ENCODE measurements around the gene MRPS18B. TPM values are rescaled to one million over a fixed set of nuclear protein-coding genes. Genes with fewer than 3 reads are reported as not detected.

The MRPS18B gene
- total and polyA plus RNA-seq, 2 of the 13 experiments (the other 11 are each of a cell fraction or from before 2014, with no cell fraction given), result 125 to 131 TPM

GRCh38 chr6:30654798-30655742, 37.4 kb downstream of the MRPS18B start (continued):
- TF ChIP-seq ZFP36 (IDR thresholded peaks at IDR 0.05; ENCODE audit: borderline replicate concordance, low read depth, low read length, partially characterized antibody), result no peak
- TF ChIP-seq ZNF282 (IDR thresholded peaks at IDR 0.05; ENCODE audit: partially characterized antibody), result no peak
- no peak for TF ChIP-seq NAIF1 (CRISPR knock-in tag; IDR thresholded peaks at IDR 0.05; ENCODE audit: borderline replicate concordance)
- TF ChIP-seq SRY (CRISPR knock-in tag; IDR thresholded peaks at IDR 0.05), result peak; percentile 66; the same call in 1 of the 2 replicates
- peak; percentile 75; the same call in 1 of the 2 replicates for TF ChIP-seq THAP9 (CRISPR knock-in tag; IDR thresholded peaks at IDR 0.05; ENCODE audit: borderline replicate concordance)
- TF ChIP-seq ZNF207 (IDR thresholded peaks at IDR 0.05; ENCODE audit: borderline replicate concordance), result no peak
- TF ChIP-seq BATF2 (CRISPR knock-in tag; IDR thresholded peaks at IDR 0.05), result no peak
- TF ChIP-seq ZNF605 (CRISPR knock-in tag; IDR thresholded peaks at IDR 0.05), result peak; percentile 90
- no peak for TF ChIP-seq MTF2 (CRISPR knock-in tag; IDR thresholded peaks at IDR 0.05; ENCODE audit: borderline replicate concordance)
- no peak for TF ChIP-seq GRHL1 (CRISPR knock-in tag; conservative IDR thresholded peaks at IDR 0.05)
- no peak for TF ChIP-seq PLRG1 (conservative IDR thresholded peaks at IDR 0.05)
- TF ChIP-seq CBX1 (IDR thresholded peaks at IDR 0.05; ENCODE audit: low read depth), result peak; percentile 65
- TF ChIP-seq SP4 (CRISPR knock-in tag; IDR thresholded peaks at IDR 0.05), result peak; percentile 35; the same call in 1 of the 2 replicates
- TF ChIP-seq ZBTB37 (CRISPR knock-in tag; IDR thresholded peaks at IDR 0.05), result no peak
- no peak for TF ChIP-seq ZNF383 (CRISPR knock-in tag; IDR thresholded peaks at IDR 0.05; ENCODE audit: borderline replicate concordance)
- no peak; the same call in 1 of the 2 replicates for TF ChIP-seq PAX8 (CRISPR knock-in tag; IDR thresholded peaks at IDR 0.05; ENCODE audit: borderline replicate concordance)
- TF ChIP-seq MYC (CRISPR knock-in tag; IDR thresholded peaks at IDR 0.05; ENCODE audit: borderline replicate concordance), result peak; percentile 93
- no peak for TF ChIP-seq USF2 (IDR thresholded peaks at IDR 0.05; ENCODE audit: low read depth, low read length)
- no peak for TF ChIP-seq USF2 (CRISPR knock-in tag; IDR thresholded peaks at IDR 0.05; ENCODE audit: borderline replicate concordance)
- TF ChIP-seq CHCHD3 (CRISPR knock-in tag; IDR thresholded peaks at IDR 0.05), result no peak

Measured in HepG2 (cell line).